ENCODE results near the gene DNAJC11.

DNA sequence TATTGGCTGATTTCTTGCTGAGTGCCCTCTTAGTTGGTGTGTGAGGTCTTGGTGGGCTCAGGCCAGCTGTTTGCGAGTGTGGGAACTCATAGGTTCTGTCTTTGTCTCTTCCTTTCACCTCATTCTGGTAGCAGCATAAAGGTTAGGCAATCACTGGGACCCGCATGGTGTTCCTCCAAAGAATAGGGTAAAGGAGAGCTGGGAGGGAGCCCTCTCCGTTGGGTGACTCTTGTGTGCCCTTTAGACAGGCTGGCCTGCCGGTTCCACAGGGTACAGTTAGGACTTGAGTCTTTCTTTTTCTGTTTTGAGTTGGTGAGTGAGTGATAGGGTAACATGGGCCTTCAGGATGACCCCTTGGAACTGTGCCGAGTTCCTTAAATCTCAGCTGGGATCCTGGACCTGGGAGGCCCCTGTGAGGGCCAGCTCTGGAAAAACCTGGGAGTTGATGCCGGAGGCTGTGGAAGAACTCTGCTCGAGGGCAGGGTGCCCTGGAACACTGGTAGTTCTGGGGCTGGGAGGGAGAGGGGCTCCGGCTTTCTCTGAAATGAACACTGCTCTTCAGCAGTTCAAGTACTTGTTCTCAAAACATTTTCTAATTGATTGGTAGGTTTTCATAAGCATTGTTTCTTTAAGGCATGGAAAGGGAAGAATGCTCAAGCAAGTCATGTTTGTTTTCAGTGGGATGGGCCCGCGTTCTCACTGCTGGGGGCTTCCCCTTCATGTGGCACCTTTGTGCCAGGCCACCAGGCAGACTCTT, 79.0 kb downstream of the DNAJC11 start:
- TF ChIP-seq CTCF (IDR thresholded peaks at IDR 0.05; ENCODE audit: low read depth, low read length): no peak
- TF ChIP-seq EZH2phosphoT487 (IDR thresholded peaks at IDR 0.05; ENCODE audit: low read depth): no peak
